HepG2 (cell line): ENCODE results near the gene LAPTM4A. TPM values are rescaled to one million over a fixed set of nuclear protein-coding genes. Genes with fewer than 3 reads are reported as not detected.

Experiments used
- ATAC-seq: fragments of 200-7000 bp; cut with Tn5 transposase; 3 replicates; pipeline ENCODE4 v1.9.1; 2020; ENCODE audit warnings: mild to moderate bottlenecking, moderate library complexity
- BruUV-seq: library from RNA; stranded (reverse); fragments of 400-500 nt; replicated peaks from 2 replicates; lab custom pipeline; 2021; lab: Mats Ljungman, UMichigan
- CTCF ChIA-PET: fragments of 300-600 bp; formaldehyde crosslinking; extraction: SDS; loops from one replicate; lab custom pipeline; 2021; ENCODE audit warnings: low total read pairs, inconsistent platforms, low intra/inter-chr PET ratio; lab: Yijun Ruan, JAX
- POLR2A ChIA-PET: fragments of 350-600 bp; sonication (Branson Sonifier 250); formaldehyde crosslinking; loops from one replicate; lab custom pipeline; 2020; ENCODE audit warnings: antibody characterized with exemption, inconsistent platforms; lab: Yijun Ruan, JAX
- DNase-seq: peaks from one replicate; pipeline ENCODE4 v3.0.0-alpha.2; 2015; ENCODE audit warnings: low spot score
- FAIRE-seq: peaks from 3 replicates; lab custom pipeline; 2011; peaks lifted over from hg19 to GRCh38; lab: Jason Lieb, UNC
- H2AFZ ChIP-seq: one replicate; pipeline ENCODE4 v1.6.1; 2011; ENCODE audit warnings: low read length, inconsistent platforms
- H3K27ac ChIP-seq: fragments of 300-600 bp; 3 replicates; pipeline ENCODE4 v1.8.0; 2011; ENCODE audit warnings: mixed run types, mild to moderate bottlenecking, mixed read lengths, low read length, inconsistent platforms; ENCODE audit not compliant: insufficient read depth; ENCODE audit errors: extremely low read length
- H3K27me3 ChIP-seq, 2 experiments: fragments of 200-600 bp in 1 of 2; 2 replicates in 1 of 2; 3 replicates in 1 of 2; pipeline versions ENCODE4 v1.6.0 to v1.8.0; 2011; ENCODE audit warnings: low read length in 2 of 2, mild to moderate bottlenecking in 2 of 2, moderate library complexity in 2 of 2, inconsistent platforms in 1 of 2; ENCODE audit not compliant: insufficient read depth in 2 of 2, control insufficient read depth in 1 of 2
- H3K36me3 ChIP-seq, 2 experiments: fragments of 200-600 bp in 1 of 2; replicated peaks in 1 of 2; 2 replicates in 1 of 2; 3 replicates in 1 of 2; pipeline versions ENCODE4 v1.5.1 to v1.8.0; 2011; ENCODE audit warnings: low read length in 2 of 2, inconsistent platforms in 1 of 2; ENCODE audit not compliant: insufficient read depth in 2 of 2, control insufficient read depth in 1 of 2
- H3K4me1 ChIP-seq: 2 replicates; pipeline ENCODE4 v1.5.1; 2012; ENCODE audit warnings: low read length, inconsistent platforms; ENCODE audit not compliant: insufficient read depth
- H3K4me2 ChIP-seq: 2 replicates; pipeline ENCODE4 v1.6.0; 2011; ENCODE audit warnings: low read depth, low read length, inconsistent platforms
- H3K4me3 ChIP-seq, 3 experiments: fragments of 200-600 bp in 1 of 3; sonication (generic), shearing (Covaris generic) in 1 of 3; replicated peaks in 1 of 3; 2 replicates each; pipeline ENCODE4 v1.5.1; 2011 to 2016; ENCODE audit warnings: low read length in 3 of 3, inconsistent platforms in 2 of 3, low read depth in 2 of 3, mild to moderate bottlenecking in 2 of 3, control low read depth in 1 of 3, mixed read lengths in 1 of 3; ENCODE audit not compliant: insufficient read depth in 1 of 3
- H3K79me2 ChIP-seq: one replicate; pipeline ENCODE4 v1.6.1; 2011; ENCODE audit warnings: low read length, inconsistent platforms; ENCODE audit not compliant: insufficient read depth
- H3K9ac ChIP-seq: 2 replicates; pipeline ENCODE4 v1.6.0; 2011; ENCODE audit warnings: mild to moderate bottlenecking, low read depth, low read length, inconsistent platforms; ENCODE audit not compliant: insufficient read depth
- H3K9me3 ChIP-seq: 2 replicates; pipeline ENCODE4 v1.5.1; 2012; ENCODE audit warnings: mild to moderate bottlenecking, low read length
- H4K20me1 ChIP-seq: 2 replicates; pipeline ENCODE4 v1.6.0; 2011; ENCODE audit warnings: inconsistent platforms, mild to moderate bottlenecking, low read length, moderate library complexity; ENCODE audit not compliant: insufficient read depth
- BCL6 ChIP-seq: IDR thresholded peaks from 2 replicates; pipeline ENCODE4 v1.6.1; 2016; ENCODE audit warnings: missing genetic modification reagents, missing compliant biosample characterization
- FOXO1 ChIP-seq: sonication (generic); formaldehyde crosslinking; IDR thresholded peaks from 2 replicates; pipeline ENCODE4 v1.4.0; 2020; ENCODE audit warnings: missing genetic modification reagents
- IRF2 ChIP-seq: IDR thresholded peaks from 2 replicates; pipeline ENCODE4 v1.6.1; 2018; ENCODE audit warnings: missing genetic modification reagents, missing compliant biosample characterization
- KAT7 ChIP-seq: IDR thresholded peaks from 2 replicates; pipeline ENCODE4 v1.6.1; 2018; ENCODE audit warnings: borderline replicate concordance, missing compliant biosample characterization
- NPAS2 ChIP-seq: sonication (generic); formaldehyde crosslinking; IDR thresholded peaks from 2 replicates; pipeline ENCODE4 v1.8.0; 2022; ENCODE audit warnings: mild to moderate bottlenecking, missing genetic modification reagents, borderline replicate concordance
- SOX6 ChIP-seq, 2 experiments: fragments of 450-650 bp in 1 of 2; sonication (generic) in 1 of 2; formaldehyde crosslinking in 1 of 2; IDR thresholded peaks; 2 replicates each; pipeline versions ENCODE4 v1.4.0 to v1.6.1; 2017 to 2020; ENCODE audit warnings: antibody characterized with exemption in 1 of 2, mild to moderate bottlenecking in 1 of 2, missing genetic modification reagents in 1 of 2
- TBX2 ChIP-seq: sonication (generic); formaldehyde crosslinking; IDR thresholded peaks from 2 replicates; pipeline ENCODE4 v1.5.0; 2020; ENCODE audit warnings: missing genetic modification reagents, mild to moderate bottlenecking, borderline replicate concordance
- TBX3 ChIP-seq: fragments of 450-650 bp; IDR thresholded peaks from 2 replicates; pipeline ENCODE4 v1.6.1; 2017; ENCODE audit warnings: antibody characterized with exemption, mild to moderate bottlenecking, inconsistent platforms, borderline replicate concordance
- TCF7 ChIP-seq: sonication (generic); IDR thresholded peaks from 2 replicates; pipeline ENCODE4 v1.6.1; 2016; ENCODE audit warnings: antibody characterized with exemption, low read depth
- TMF1 ChIP-seq: sonication (generic); formaldehyde crosslinking; IDR thresholded peaks from 2 replicates; pipeline ENCODE4 v1.8.1; 2022; ENCODE audit warnings: low read depth, missing genetic modification reagents
- ZNF260 ChIP-seq: sonication (generic); formaldehyde crosslinking; IDR thresholded peaks from 2 replicates; pipeline ENCODE4 v1.4.0; 2020; ENCODE audit warnings: missing genetic modification reagents, low read depth, mild to moderate bottlenecking, borderline replicate concordance
- ZNF609 ChIP-seq: sonication (generic); formaldehyde crosslinking; IDR thresholded peaks from 2 replicates; pipeline ENCODE4 v1.4.0; 2020; ENCODE audit warnings: mild to moderate bottlenecking, missing genetic modification reagents, borderline replicate concordance
- ZNF790 ChIP-seq: sonication (generic); formaldehyde crosslinking; IDR thresholded peaks from 2 replicates; pipeline ENCODE4 v1.8.0; 2022; ENCODE audit warnings: missing genetic modification reagents, mild to moderate bottlenecking, borderline replicate concordance
- WGBS: methylation state at CpG from one replicate; pipeline ENCODE4 v1.1.6; 2017; ENCODE audit warnings: low lambda C conversion rate; 5-methylcytosine and 5-hydroxymethylcytosine counted together
- in situ Hi-C: cut with HindIII; loops from 2 replicates; pipeline ENCODE4 v1.10.0; 2017; ENCODE audit warnings: low pct_unique_long_range_greater_than_20kb; ENCODE audit not compliant: extremely low pct_ligation_motif_present
- intact Hi-C: fragments of 100-400 bp; cut with micrococcal nuclease; formaldehyde crosslinking; loops from one replicate; pipeline ENCODE4 v1.10.0; 2022; ENCODE audit not compliant: unreplicated experiment
- polyA plus RNA-seq, 8 experiments: library from polyadenylated mRNA; depleted of rRNA in 3 of 8; stranded (reverse) in 7 of 8; unstranded in 1 of 8; fragments of >200 nt; fragmentation: Illumina TruSeq in 4 of 8; extraction: Trizol in 4 of 8; gene quantifications; 2 replicates each; pipeline versions ENCODE4 v1.2.1 to v1.2.3, GENCODE V29; 2011 to 2016; ENCODE audit warnings: low read depth in 4 of 8, missing spikeins in 1 of 8, mixed read lengths in 1 of 8; ENCODE audit not compliant: insufficient read depth in 1 of 8
- total RNA-seq, 5 experiments: library from RNA; depleted of rRNA; stranded (reverse); fragments of >200 nt; fragmentation: Illumina TruSeq; extraction: Trizol; gene quantifications; 2 replicates each; pipeline ENCODE4 v1.2.3, GENCODE V29; 2016; ENCODE audit warnings: low read depth in 1 of 5
- TF ChIP-seq, protein P1 (sequence below): sonication (generic); formaldehyde crosslinking; IDR thresholded peaks from 2 replicates; pipeline ENCODE4 v1.4.0; 2020; ENCODE audit warnings: missing genetic modification reagents
- TF ChIP-seq, protein P2 (sequence below): sonication (generic); formaldehyde crosslinking; IDR thresholded peaks from 2 replicates; pipeline ENCODE4 v1.4.0; 2020; ENCODE audit warnings: missing genetic modification reagents, low read depth, mild to moderate bottlenecking, borderline replicate concordance

Gene LAPTM4A
- total and polyA plus RNA-seq, 2 of the 13 experiments (the other 11 are each of a cell fraction or from before 2014, with no cell fraction given), result 116 to 558 TPM

- BruUV-seq, result no TSS peak
- CTCF ChIA-PET, result no interaction called here
- TF ChIP-seq TCF7, result peak; percentile 35; the same call in 1 of the 2 replicates
- TF ChIP-seq KAT7 (CRISPR knock-in tag), result 0 out of 2 replicates have a peak, but pooled peaks have one; percentile 63
- TF ChIP-seq SOX6 (IDR thresholded peaks at IDR 0.05), result no peak
- peak; percentile 56; the same call in 1 of the 2 replicates for TF ChIP-seq SOX6 (CRISPR knock-in tag; IDR thresholded peaks at IDR 0.05)
- TF ChIP-seq, protein P1, sequence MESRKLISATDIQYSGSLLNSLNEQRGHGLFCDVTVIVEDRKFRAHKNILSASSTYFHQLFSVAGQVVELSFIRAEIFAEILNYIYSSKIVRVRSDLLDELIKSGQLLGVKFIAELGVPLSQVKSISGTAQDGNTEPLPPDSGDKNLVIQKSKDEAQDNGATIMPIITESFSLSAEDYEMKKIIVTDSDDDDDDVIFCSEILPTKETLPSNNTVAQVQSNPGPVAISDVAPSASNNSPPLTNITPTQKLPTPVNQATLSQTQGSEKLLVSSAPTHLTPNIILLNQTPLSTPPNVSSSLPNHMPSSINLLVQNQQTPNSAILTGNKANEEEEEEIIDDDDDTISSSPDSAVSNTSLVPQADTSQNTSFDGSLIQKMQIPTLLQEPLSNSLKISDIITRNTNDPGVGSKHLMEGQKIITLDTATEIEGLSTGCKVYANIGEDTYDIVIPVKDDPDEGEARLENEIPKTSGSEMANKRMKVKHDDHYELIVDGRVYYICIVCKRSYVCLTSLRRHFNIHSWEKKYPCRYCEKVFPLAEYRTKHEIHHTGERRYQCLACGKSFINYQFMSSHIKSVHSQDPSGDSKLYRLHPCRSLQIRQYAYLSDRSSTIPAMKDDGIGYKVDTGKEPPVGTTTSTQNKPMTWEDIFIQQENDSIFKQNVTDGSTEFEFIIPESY (CRISPR knock-in tag), result peak; percentile 85
- TF ChIP-seq NPAS2 (CRISPR knock-in tag), result no peak
- TF ChIP-seq IRF2 (CRISPR knock-in tag), result peak; percentile 77; the same call in 1 of the 2 replicates
- TF ChIP-seq, protein P2, sequence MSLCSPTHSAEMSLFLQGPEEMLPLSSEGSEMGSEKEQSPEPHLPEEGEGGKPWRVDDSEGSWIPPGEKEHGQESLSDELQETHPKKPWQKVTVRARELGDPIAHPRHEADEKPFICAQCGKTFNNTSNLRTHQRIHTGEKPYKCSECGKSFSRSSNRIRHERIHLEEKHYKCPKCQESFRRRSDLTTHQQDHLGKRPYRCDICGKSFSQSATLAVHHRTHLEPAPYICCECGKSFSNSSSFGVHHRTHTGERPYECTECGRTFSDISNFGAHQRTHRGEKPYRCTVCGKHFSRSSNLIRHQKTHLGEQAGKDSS (CRISPR knock-in tag), result 0 out of 2 replicates have a peak, but pooled peaks have one; percentile 22
- TF ChIP-seq BCL6 (CRISPR knock-in tag), result peak; percentile 66; the same call in 1 of the 2 replicates
- peak; percentile 83; the same call in 1 of the 2 replicates for TF ChIP-seq FOXO1 (CRISPR knock-in tag)
- no peak for TF ChIP-seq ZNF790 (CRISPR knock-in tag)
- TF ChIP-seq ZNF609 (CRISPR knock-in tag), result peak; percentile 61; the same call in 1 of the 2 replicates
- peak; percentile 69; the same call in 1 of the 2 replicates for TF ChIP-seq TBX3
- peak; percentile 67 for TF ChIP-seq TBX2 (CRISPR knock-in tag)
- TF ChIP-seq ZNF260 (CRISPR knock-in tag), result no peak
- TF ChIP-seq TMF1, result no peak
Observed at GRCh38 chr2:20008703-20009102, 42.7 kb downstream of the LAPTM4A start.

More at GRCh38 chr2:20008703-20009102, 42.7 kb downstream of the LAPTM4A start:
- Histone ChIP-seq H3K9ac (0 out of 2 replicates have a peak overlapping the region, but pooled peaks have one; percentile 17), H3K4me3 (peak overlapping the region in 2 of 3 experiments; percentile 4 to 20; a peak in 3 of 6 replicates), H3K36me3 (peaks cover 2 to 5% of the 10 kb centered on the region in 2 experiments; a peak in 4 of 5 replicates), H3K9me3 (no peaks in the 10 kb centered on the region), H2AFZ (no peak overlapping the region), H3K27ac (peak overlapping the region; percentile 43), H3K4me2 (peak overlapping the region; percentile 95), H4K20me1 (no peaks in the 10 kb centered on the region), H3K79me2 (peaks cover 27% of the 10 kb centered on the region), H3K4me1 (peaks cover 95% of the 10 kb centered on the region), H3K27me3 (no peaks in the 10 kb centered on the region; a peak in 1 of 5 replicates)
- DNase-seq, result peak; percentile 91
- intact Hi-C loops, result no loop called here
- WGBS, result 20% methylated on average over 5 of the region's 5 CpGs
- POLR2A ChIA-PET, result interaction anchor here (1.2 to 8.9 kb wide), 4 partner anchors 9 to 216 kb away, joined by 3 to 109 read pairs (median 13); partner anchors contain the start of genes LAPTM4A, SDC1 and WDR35
- no peak for FAIRE-seq
- in situ Hi-C loops, result no loop called here
- peak; percentile 27 for ATAC-seq
